ENCODE measurements around the gene UVSSA.
"Not testable (repeated sequence)": the region's sequence is repeated elsewhere in the genome, so short reads cannot be mapped to it uniquely, and the experiment has no call there.

Gene UVSSA

DNA sequence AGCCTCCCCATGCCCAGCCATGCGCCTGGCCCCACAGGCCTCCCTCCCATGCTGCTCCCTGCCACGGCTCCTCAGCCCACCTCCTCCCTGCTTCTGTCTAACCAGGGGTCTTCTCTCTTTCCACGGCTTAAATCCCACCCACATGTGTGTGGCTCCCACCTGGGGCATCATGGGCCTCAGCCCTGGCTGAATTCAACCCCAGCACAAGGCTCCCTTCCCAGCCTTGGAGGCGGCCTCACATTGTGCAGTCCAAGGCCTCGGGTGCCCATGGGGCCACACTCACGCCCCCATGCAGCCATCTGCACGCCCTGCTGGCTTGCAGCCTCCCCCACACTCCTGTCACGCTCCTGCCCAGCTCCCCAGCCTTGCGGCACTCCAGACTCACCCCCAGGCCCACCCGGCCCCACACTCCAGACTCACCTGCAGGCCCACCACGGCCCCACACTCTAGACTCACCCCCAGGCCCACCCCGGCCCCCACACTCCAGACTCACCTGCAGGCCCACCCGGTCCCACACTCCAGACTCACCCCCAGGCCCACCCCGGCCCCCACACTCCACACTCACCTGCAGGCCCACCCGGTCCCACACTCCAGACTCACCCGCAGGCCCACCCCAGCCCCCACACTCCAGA is 30.4 kb upstream of the UVSSA start:
- no peak for FAIRE-seq

DNA sequence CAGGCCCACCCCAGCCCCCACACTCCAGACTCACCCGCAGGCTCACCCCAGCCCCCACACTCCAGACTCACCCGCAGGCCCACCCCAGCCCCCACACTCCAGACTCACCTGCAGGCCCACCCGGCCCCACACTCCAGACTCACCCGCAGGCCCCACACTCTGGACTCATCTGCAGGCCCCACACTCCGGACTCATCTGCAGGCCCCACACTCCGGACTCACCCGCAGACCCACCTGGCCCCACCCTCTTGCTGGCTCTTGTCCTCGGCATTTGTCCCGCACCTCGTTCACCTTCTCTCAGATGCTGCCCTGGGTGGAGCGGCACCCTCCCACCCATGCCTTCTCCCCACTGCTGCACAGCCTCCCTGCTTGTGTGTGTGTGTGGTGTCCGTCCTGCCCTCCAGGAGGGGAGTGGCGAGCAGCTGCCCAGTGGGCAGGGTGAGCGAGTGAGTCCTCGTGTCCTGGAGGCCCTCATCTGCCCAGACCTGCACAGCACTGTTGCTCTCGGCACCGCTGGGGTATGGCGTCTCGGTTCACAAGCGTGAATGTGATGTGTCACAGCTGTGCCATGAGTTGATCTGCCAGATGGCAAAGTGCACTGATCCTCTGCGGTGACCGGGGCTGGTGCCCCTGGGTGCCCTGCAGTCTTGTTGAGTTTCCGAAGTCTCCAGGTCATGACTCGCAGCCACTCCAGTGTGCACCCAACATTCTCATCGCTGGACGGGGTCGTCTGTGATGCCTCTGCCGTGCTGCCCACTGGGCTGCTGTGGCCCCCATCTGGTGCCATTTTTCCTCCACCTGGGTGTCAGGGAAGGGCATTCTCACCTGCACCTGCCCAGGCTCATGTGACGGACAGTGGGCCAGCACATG is 29.6 kb upstream of the UVSSA start:
- FAIRE-seq: no peak

DNA sequence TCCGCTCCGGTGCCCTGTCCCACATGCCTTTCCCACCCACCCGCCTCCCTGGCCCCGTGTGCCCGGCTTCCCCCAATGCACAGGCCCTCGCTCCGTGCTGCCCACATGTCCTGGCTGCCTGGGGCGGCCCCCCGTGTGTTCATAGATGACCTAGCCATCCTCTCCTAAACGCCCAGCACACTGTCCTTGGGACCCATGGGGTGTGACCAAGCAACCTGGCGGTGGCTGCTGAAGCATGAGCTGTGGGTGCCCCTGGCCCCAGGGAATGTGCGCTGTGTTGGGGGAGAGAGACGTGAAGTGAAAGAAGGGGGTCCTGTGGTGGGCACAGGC is 29.0 kb upstream of the UVSSA start:
- FAIRE-seq: no peak

DNA sequence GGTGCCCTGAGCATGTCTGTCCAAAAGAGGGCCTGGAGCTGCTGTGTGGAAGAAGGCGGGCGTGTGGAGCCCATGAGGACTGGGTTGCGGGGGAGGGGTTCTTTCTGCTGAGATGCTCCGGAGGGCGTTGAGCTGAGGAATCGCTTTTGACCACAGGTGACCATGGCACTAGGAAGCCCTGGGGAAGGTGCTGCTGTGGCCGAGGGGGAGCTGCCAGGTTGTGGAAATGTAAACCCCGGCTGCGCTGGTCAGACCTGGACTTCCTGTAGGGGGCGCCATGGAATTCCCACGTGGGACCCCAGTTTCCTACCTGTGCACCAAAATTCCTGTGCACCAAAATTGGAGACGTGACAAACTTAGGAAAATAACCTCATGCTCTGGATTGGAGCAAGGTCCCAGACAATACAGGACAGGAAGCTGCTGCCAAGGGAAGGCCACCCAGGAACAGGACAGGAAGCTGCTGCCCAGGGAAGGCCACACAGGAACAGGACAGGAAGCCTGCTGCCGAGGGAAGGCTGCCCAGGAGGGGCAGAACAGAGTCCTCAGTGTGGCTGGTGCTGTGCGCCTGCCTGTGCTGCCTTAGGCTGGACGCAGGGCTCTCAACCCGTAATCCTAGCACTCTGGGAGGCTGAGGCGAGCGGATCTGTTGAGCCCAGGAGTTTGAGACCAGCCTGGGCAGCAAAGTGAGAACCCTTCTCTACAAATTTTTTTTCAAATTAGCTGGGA is 28.4 kb upstream of the UVSSA start:
- FAIRE-seq: no peak

DNA sequence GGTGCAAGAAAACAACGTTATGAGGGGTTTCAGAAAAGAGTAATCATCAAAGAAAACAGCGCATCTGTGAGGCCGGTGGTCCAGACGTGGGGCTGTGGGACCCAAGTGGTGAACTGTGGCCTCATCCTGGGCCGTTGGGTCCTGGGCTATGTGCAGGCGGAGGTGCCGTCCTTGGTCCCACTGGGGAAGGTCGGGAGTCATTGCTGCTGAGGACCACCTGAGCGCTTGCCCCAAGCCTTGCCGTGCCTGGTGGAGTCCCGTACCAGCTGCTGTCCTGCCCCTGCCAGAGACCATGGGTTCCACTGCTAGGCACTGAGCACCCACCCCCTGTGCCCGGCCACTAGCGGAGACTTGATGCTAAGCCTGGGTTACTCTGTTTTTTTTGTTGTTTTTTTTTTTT is 25.5 kb upstream of the UVSSA start:
- FAIRE-seq: no peak

DNA sequence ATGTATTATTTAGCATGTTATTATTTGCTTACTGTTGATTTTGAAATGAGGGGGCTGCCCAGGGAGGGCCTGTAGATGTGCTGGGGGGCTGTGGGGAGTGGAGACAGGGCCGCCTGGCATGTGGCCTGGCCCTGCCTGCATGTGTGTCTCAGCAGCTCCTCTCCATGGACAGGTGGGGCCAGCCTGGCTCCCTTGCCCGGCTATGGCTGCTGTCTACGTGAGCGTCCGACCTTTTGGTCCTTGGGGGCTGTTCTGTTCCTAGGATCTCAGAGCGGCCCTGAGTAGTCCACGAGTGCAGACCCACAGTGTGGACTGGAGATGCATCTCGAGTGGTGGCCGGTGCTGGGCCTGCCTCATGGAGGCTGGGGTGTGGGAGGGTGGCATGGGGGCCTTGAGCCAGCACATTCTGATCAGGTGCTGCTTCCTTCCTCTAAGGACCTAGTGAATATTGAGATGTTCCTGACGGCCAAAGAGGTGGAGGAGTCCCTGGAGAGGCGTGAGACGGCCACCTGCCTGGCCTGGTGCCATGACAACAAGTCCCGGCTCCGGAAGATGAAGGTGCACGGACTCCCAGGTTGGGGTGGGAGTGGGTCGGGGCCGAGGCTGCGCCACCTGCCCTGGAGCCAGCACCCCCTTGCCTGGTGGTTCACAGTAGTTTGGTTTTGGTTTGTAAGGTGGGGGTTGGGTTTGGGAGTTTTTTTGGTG is 24.9 kb upstream of the UVSSA start:
- no peak for FAIRE-seq

DNA sequence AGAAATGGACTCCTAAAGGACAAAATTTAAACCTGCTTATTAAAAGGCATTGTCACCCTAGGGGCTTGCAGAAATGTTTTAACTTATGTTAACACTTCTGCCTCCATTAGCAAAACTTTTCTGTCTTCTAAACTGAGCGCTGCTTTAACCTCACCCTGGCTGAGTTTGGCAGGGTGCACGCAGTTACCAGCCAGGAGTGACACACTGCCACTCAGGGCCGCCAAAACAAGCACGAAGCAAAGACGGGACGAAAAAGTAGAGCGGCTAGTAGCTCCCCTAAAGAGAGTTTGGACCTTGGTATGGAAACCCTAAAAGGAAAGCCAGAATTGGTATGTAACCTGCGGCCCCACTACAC is 23.8 kb upstream of the UVSSA start:
- no peak for FAIRE-seq

DNA sequence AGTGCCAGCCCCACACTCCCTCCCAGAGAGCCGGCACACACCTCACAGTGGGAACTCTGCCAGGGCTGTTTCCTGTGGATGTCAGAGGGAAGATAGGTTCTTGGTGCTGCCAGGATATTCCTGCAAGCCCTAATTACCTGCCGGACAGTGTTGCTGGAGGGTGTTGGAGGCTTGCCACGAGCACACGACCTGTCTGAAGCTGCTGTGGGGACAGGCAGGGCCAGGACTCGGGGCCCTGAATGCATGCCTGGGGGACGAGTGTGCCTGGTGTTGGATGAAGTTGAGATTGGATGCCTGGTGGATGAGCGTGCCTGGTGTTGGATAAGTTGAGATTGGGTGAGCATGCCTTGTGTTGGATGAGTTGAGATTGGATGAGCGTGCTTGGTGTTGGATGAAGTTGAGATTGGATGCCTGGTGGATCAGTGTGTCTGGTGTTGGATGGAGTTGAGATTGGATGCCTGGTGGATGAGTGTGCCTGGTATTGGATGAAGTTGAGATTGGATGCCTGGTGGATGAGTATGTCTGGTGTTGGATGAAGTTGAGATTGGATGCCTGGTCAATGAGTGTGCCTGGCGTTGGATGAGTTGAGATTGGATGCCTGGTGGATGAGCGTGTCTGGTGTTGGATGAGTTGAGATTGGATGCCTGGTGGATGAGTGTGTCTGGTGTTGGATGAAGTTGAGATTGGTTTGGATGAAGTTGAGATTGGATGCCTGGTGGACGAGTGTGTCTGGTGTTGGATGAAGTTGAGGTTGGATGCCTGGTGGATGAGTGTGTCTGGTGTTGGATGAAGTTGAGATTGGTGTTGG is 23.2 kb upstream of the UVSSA start:
- no peak for FAIRE-seq

DNA sequence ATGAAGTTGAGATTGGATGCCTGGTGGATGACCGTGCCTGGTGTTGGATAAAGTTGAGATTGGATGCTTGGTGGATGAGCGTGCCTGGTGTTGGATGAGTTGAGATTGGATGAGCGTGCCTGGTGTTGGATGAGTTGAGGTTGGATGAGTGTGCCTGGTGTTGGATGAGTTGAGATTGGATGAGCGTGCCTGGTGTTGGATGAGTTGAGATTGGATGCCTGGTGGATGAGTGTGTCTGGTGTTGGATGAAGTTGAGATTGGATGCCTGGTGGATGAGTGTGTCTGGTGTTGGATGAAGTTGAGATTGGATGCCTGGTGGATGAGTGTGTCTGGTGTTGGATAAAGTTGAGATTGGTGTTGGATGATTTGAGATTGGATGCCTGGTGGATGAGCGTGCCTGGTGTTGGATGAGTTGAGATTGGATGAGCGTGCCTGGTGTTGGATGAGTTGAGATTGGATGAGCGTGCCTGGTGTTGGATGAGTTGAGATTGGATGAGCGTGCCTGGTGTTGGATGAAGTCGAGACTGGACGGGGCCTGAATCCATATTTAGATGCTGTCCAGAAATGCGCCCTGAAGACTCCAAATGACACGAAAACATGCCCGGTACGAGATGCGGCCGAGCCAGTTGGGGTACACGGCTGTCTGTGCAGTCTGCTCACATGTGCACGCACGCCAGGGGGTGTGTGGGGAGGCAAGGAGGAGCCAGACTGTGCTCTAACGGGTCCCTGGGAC is 22.4 kb upstream of the UVSSA start:
- not testable (repeated sequence) for FAIRE-seq

DNA sequence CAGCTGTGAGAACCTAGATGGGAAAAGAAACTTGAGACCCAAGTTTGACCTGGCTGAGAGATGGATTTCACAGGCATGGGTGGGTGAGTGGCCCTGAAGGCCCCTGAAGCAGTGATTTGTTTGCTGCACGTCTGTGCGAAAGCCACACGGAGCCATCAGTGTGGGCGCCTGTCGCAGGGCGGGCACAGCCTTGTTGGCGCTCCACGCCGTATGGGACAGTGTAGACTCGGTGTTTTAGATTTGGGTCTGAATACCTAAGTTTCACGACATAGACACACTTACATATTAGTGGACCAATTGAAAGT is 21.9 kb upstream of the UVSSA start:
- no peak for FAIRE-seq

DNA sequence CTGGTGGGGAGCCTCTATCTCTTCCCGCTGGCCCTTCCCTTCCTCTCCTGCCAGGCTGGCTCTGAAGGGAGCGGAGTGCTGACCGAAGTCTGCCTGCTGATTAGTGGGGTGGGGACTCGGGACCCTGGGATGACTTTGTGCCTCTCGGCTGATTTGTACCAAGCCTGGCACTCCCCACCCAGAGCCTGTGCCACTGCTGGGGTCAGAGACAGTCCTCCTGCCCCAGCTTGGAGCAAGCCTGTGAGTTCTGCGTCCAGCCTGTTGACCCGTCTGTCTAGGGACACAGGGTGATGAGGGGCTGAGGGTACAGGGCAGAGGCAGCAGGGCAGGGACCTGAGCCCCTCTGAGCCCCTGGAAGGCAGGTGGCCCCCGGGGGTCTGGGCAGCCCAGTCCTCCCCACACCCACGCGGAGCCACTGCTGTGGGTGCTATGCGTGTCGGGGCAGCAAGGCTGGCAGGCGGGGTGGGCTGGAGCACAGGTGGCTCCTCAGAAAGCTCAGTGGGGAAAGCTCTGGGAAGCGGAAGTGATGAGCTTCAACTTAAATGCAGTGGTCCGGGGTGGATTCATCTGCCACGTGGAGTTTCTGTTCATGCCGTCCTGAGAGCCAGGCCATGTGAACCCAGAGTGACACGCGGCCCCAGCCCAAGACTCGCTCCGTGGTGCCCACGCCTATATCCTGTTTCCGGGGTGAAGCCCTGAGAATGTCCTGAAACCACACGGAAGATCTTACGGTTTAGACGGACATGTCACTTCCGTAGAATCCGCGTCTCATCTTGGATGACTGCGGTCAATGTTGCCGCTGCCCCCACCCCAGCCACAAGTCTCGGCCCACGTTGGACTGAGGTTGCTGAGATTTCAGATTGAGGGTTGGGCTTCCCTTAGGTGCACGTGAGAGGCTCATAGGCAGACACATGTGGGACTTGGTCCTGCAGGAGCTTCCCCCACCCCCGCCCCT is 21.1 kb upstream of the UVSSA start:
- no peak for FAIRE-seq

DNA sequence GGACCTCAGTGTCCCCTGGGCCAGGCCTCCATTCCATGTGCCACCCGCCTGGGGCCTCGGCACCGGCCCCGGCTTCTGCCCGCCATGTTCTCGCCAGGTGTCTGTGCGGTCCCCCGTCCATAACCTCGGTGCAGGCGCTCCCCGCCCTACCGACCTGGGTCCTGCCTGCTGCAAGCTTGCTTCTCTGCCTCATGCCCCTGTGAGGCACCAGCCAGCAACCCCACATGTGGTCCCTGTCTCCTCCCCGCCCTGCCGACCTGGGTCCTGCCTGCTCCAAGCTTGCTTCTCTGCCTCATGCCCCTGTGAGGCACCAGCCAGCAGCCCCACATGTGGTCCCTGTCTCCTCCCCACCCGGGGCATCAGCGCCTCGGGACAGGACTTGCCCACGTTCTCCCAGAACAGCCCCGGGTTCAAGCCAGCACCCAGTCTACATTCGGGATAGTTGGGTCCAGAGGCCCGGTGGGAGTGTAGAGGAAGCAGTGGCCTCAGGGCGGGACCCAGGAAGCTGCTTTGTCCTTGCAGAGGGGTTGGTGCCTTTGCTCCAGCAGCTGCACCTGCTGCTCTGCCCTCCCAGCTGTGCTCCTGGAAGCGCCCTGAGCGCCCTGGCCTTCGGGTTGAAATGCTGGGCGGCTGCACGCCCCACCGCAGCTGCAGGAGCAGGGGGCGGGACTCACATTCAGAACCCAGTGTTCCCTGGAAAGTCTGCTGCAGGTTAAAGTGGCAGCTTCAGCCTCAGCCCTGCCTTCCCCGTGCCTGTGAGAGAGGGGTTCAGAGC is 20.1 kb upstream of the UVSSA start:
- FAIRE-seq: no peak

DNA sequence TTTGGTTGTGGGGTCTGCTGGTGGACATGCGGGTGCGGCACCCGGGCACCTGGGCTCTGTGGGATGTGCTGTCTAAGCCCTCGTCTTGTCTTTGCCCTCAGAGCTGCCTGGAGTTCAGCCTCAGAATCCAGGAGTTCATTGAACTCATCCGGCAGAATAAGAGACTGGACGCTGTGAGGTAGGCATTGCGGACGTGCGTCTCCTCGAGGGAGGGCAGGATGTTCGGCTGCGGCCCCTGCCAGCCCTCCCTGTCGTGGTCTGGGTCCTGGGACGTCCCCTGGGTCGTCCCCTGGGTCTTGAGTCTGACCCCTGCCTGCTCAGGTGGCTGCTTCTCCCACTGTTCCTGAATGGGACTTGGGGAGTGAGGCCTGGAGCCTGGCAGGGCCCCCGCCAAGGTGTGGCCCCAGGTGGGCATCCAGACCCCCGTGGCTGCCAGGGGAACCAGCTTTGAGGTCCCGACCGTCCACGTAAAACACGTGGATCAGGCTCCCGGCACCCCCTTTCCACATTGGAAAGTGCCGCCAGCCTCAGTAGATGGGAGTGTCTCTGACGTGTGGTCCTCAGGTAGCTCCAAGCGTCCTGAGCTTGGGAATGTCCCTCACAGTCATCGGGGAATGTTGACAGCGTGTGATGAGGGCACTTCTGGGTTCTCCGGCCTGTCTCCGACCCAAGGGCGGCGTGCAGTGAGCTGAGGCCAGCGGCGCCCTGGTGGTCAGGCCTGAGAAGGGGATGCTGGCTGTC is 19.3 kb upstream of the UVSSA start:
- FAIRE-seq: no peak

DNA sequence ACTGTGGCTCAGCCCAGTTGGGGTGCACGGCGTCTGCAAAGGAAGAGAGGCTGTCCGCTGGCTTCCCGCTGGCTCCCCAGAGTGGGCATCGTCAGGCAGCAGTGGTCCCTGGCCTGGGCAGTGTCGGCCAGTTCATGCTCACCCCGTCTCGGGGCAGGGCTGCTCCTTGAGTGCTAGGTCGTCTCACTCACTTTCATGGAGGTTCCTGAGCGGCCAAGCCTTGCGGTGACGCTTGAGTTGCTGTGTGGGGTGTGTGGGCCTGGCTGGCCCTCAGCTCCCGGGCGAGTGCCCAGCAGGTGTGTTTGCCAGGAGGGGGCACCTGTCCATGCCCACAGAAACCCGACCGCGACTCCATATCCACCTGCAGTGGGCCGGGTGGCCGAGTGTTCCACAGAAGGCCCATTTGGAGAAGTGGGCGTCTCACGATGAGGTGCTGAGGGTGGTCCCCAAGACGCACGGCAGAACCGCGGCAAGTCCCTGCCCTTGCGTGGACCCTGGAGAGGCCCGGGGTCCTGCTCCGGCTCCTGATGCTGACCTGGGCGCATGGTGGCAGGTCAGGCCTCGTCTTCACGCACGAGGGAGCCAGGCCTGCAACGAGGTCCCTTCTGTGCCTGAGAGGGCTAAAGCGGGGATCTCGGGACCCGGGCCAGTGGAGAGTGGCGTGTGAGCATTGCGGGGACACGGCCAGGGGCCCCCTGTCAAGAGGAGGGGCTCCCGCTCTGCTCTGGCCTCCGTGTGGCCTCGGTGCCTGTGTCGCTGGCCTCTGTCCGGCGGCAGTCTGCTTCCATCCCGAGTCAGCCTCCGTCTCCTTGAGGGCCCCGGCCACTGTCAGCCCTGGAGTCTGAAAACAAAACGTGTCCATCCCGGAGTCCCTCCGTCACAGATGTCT is 18.5 kb upstream of the UVSSA start:
- FAIRE-seq: no peak

DNA sequence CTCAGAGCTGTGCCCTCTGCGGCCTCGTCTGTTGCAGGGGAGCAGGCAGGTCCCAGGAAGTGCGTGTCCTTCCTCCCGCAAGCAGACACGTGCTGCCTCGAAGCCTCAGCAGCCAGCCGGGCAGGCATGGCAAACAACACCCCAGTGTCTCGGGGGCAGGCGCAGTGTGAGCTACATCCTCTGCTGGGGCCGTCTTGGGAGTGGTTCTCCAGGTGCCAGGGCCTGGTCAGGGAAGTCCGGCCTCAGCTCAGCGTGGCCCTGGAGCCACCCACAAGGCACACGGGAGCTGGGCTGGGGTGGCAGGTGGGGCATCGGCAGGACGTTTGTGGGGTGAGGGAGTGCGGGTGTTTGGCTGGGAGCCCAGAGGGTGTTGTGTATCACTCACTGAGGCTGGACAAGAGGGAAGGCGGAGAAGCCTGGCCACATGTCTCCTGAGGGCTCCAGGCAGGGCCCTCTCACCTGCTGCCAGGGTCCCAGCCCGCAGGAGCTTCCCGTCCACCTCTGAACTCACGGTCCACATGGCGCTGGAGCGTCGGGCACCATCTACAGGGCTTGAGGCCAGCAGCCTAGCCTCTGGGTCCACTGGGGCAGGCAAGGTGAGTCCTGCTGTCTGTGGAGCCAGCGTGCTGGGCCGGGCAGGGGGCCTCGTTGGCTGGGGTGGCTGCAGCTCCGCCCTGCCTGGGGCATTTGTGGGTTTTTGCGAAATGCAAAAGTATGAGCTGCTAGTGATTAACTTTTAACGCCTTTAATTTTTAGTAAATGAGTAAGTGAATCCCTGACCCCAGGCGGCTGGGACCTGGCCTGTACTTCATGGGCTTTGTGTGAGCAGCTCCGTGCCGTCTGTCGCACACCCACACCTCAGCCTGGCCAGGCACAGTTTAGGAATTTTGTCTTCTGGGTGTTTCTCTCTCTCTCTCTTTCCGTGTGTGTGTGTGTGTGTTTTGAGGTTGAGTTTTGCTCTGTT is 17.3 kb upstream of the UVSSA start:
- FAIRE-seq: no peak

DNA sequence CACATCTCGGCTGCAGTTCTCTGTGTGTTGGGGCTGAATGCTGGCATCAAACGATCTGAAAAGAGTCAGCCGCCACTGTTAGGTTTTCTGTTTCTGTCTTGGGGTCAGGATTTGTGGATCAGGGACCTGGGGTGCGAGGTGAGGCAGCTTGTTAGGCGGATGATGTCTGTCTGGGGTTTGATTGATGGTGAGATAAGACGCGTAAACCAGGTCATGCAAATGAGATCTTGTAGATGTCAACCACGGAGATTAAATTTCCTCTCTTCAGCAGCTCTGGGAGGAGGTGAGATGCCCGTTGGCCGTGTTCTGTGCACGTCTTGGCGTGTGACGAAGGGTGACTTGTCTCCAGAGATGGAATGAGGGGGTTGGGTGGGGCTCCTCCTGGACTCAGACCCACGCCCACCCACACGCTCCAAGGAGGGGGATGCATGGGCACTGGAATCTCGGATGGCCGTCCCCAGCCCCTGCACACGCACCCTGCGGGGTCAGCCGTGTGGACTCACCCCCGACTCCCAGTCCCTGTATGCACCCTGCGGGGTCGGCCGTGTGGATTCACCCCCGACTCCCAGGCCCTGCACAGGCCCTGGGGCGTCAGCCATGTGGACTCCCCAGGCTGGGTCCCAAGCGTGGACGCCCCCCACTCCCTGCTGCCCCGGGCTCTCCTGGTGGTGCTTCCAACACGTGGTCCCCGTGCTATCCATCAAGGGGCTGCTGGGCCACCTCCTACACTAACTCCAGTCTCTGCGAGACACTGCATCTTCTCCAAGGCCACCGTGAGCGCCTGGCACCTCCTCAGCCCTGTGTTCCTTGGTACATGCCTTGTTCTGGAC is 16.0 kb upstream of the UVSSA start:
- FAIRE-seq: no peak

Measured in A204.1 (cell line).